Epithelial cell of proximal tubule (primary cell): ENCODE measurements around the gene ZBTB7B. TPM values are rescaled to one million over a fixed set of nuclear protein-coding genes. Genes with fewer than 3 reads are reported as not detected.

Experiments used
- DNase-seq: peaks from one replicate; pipeline ENCODE4 v3.0.0-alpha.2; 2011; ENCODE audit warnings: low read depth
- H3K4me3 ChIP-seq: 2 replicates; pipeline ENCODE4 v1.5.1; 2011; ENCODE audit warnings: low read depth, mild to moderate bottlenecking, low read length
- CTCF ChIP-seq: conservative IDR thresholded peaks from 2 replicates; pipeline ENCODE4 v1.5.1; 2012; ENCODE audit warnings: low read depth, mild to moderate bottlenecking, low read length
- total RNA-seq: library from RNA; depleted of rRNA; stranded (reverse); fragments of >200 nt; gene quantifications from 2 replicates; pipeline ENCODE4 v1.2.3, GENCODE V29; 2015

The ZBTB7B gene
- total RNA-seq, 1 donor from 2014 or later = 20.4 TPM

- no peak overlapping the region for H3K4me3 ChIP-seq
- DNase-seq = no peak
- TF ChIP-seq CTCF = no peak
These were observed 45.4 kb upstream of the ZBTB7B start for GRCh38 chr1:154957091-154957657.

GRCh38 chr1:154958036-154958435, 44.6 kb upstream of the ZBTB7B start:
- TF ChIP-seq CTCF = no peak
- H3K4me3 ChIP-seq = no peak overlapping the region
- DNase-seq = no peak

GRCh38 chr1:154958681-154959425, 43.7 kb upstream of the ZBTB7B start:
- no peak for TF ChIP-seq CTCF
- DNase-seq = no peak
- no peak overlapping the region for H3K4me3 ChIP-seq

GRCh38 chr1:154959426-154959780, 43.2 kb upstream of the ZBTB7B start:
- DNase-seq = no peak
- TF ChIP-seq CTCF = no peak
- H3K4me3 ChIP-seq = no peak overlapping the region

GRCh38 chr1:154960446-154961136, 42.0 kb upstream of the ZBTB7B start:
- TF ChIP-seq CTCF = no peak
- peak overlapping the region; percentile 77 for H3K4me3 ChIP-seq
- no peak for DNase-seq

GRCh38 chr1:154961207-154962155, 41.1 kb upstream of the ZBTB7B start, which contains the start of gene PYGO2:
Gene PYGO2 (minus strand): TSS chr1:154961782. CDS start chr1:154961576, 206 bp downstream.
- no peak for DNase-seq
- TF ChIP-seq CTCF = peak; percentile 35
- H3K4me3 ChIP-seq = peak within 1 kb of the TSS; percentile 77
